GOT3 (cell line): ENCODE results near the gene IRF2.
"Not testable (repeated sequence)": the region's sequence is repeated elsewhere in the genome, so short reads cannot be mapped to it uniquely, and the experiment has no call there.

ENCODE experiments used
- DNase-seq: peaks from one replicate; lab custom pipeline; 2025; ENCODE audit warnings: mixed read lengths; lab: John Stamatoyannopoulos, UW

The IRF2 gene

GRCh38 chr4:184346682-184347081 is 127.7 kb downstream of the IRF2 start:
- no peak for DNase-seq

GRCh38 chr4:184346273-184346672 is 128.1 kb downstream of the IRF2 start:
- not testable (repeated sequence) for DNase-seq

DNA sequence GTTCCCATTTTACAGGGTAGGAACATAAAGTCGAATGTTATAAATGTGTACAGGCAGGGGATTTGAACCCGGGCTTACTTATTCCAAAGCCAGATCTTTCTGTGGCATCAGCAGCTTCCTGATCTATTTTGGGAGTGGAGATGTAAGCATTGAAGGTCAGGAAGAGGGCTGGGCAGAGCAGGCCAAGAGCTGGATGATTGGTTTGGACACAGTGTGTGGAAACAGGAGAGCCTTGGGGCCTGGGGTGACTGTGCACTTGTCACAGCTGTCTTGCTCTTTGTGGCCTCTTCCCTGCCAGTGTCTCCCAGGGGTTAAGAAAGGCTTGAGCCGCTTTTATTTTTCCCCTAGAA is 128.8 kb downstream of the IRF2 start:
- no peak for DNase-seq

DNA sequence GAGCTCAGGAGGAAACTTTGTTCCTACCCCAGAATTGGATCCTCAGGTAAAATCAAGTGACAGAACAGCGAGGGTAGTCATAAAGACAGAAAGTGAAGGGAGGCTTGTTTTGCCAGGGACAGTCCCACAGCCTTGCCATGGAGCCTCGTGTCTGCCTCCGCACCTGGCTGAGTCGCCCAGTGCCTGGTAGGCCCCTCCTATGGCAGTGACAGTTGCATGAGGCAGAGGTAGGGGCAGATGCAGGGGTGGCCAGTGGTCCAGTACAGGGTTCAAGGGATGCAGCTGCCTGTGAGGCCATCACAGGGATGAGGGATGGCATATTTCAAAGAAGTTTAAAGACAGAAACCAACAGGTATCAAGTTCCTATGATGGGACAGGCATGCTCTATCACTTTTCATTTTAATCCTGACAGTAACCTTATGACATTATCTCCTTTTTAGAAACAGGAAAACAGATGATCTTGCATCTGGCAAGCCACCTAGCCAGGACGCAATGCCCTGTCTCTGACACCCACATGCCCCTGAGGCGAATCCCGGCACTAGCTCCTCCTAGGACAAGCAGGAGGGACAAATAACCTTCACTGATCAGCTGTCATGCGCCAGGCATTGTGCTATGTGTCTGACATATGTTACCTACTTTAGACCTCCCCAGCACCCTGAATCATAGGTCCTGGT is 129.3 kb downstream of the IRF2 start:
- no peak for DNase-seq

- DNase-seq: no peak
These were observed 129.9 kb downstream of the IRF2 start for GRCh38 chr4:184344435-184344834.

DNA sequence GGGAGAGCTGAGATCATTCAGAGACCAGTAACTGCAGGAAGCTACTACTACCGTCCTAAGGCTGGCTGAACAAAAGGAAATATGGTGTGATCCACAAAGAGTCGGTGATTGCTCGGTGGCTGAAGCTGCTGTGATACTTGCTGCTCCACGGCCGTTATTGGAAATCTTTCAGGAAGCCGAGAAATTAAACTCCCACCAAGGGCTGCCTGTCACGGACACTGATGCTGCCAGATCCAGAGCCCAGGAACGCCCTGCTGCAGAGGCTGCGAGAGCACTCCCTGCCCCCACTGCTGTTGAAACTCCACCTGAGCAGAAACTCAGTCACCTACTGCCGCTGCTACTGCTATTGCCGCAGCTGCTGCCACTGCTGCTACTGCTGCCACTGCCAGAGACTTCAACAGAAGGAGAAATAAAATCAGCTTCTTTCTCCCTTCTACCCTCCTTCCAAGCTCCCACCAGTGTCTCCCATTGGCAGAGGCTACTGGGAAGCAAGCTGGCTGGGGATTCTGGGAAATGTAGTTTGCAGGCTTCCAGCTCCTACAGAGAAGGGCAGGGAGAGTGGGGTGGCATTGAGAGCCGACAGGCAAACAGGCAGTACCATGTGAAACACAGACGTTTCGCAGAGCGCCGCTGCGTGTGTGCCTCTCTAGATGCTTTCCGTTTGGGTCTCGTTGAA is 130.7 kb downstream of the IRF2 start:
- DNase-seq: no peak

GRCh38 chr4:184342857-184343237 is 131.5 kb downstream of the IRF2 start:
- not testable (repeated sequence) for DNase-seq

- DNase-seq: no peak
These were observed 132.0 kb downstream of the IRF2 start for GRCh38 chr4:184342167-184342856.

GRCh38 chr4:184339398-184340193 is 134.8 kb downstream of the IRF2 start:
- not testable (repeated sequence) for DNase-seq

- no peak for DNase-seq
These were observed 136.4 kb downstream of the IRF2 start for GRCh38 chr4:184337907-184338306.
